HG02884 (cell line): Measurements from ENCODE around the gene LKAAEAR1.

Experiments used
- ATAC-seq: cut with Tn5 transposase; IDR thresholded peaks from one replicate; pipeline ENCODE4 v1.9.1; 2021; ENCODE audit warnings: mild to moderate bottlenecking, moderate library complexity; ENCODE audit not compliant: unreplicated experiment

Gene LKAAEAR1

DNA sequence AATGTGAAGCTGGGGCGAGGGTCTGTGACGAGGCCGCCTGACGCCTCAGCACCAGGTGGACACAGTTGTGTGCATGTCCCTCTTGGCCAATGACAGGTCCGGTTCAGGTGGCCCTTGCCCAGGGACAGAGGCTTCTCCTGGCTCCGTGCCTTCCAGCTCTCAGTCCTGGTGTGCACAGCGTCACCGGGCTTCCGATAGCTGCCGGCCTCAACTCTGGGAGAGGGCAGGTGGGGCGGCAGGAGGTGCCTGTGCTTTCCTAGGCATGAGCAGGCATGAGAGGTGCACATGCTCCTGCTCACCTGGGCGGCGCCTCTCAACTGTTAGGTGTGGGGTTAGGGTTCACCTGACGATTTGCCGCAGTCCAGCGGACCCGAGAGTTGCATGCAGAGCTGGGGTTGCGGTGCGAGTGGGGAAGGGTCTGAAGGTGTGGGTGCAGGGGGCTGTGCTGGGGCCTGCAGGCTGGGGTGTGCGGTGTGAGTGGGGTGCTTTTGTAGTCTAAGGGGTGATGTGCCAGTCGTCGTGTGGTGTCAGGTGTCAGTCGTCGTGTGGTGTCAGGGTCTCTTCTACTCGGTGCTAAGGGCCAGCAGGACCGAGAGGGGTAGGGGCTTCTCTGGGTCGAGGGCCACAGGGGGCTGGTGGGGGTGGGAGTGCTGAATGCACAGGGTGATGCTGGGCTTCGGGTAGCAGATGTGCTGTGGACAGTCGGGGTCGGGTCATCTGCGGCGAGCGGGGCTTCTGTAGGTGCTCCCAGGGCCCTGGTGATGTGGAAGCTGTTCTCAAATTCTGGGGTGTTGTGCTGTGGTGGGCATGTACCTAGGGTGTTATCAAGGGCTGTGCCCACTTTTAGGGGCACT lies 31.0 kb downstream of the LKAAEAR1 start:
- ATAC-seq, result no peak

DNA sequence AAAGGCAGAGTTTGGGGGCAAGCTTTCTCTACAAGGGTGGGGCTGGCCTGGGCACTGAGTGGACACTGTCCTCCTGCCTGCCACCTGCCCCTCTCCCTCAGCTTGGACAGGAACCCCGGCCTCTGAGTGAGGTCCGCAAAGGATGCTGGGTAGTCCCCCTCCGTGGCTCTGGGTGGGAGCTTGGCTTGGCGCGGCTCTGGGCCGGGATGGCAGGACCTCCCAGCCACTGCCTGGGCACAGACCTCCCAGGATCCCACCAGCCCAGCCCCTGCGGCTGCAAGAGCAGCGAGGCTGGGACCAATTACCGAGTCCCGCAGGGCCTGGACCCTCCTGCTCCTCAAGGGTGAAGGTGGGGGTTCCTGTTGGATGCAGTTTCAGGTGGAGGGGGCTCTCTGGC lies 31.9 kb downstream of the LKAAEAR1 start:
- ATAC-seq, result no peak

DNA sequence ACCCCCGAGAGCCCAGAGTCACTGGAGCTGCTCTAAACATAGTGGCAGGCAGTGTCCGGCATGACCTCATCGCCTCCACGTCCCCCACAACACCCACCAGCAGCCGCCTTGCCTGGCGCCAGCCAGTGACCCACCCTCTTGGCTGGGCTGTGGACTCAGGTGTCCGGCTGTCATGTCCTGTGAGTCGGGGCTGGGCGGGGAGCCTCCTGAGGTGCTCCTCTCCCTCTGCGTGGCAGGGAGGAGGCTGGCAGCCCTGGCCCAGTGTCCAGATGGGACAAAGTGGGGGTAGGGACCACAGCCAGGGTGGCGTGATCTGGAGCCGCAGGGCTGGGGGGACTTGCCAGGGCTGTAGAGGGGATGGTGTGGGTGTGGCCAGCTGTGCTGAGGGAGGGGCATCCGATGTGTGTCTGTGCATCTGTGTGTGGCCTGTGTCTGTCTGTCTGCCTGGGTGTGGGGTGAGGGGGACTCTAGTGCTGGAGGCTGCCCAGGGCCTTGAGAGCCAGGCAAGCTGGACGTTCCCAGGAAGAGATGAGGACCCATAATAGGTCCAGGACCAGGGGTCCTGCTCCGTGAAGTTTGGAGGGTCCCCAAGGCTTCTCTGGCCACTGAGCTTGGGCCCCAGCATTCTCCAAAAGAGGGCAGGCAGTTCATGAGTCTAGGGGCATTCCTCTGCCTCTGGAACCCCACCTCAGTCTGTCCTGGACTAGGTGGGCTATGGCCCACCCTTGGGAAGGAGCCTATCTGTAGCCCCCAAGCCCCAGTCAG lies 32.5 kb downstream of the LKAAEAR1 start:
- no peak for ATAC-seq

DNA sequence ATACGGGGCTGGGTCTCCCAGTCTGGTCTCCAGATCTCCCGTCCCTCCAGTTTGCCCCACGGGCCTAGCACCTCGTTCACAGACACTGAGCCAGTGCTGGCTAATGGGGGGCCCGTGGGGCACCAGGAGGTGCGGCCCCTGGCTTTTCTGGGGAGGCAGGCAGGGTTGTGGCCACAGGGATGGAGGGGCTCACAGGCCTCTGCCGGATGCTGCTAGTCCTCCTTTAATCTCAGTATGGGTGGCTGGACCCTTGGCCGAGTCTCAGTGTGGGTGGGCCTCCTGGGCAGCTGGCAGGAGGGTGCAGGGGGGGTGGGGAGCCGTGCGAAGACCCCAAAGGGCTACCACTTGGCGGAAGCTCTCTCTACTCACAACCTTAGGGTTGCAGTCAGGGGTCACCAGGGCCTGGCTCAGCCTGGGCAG lies 33.2 kb downstream of the LKAAEAR1 start:
- ATAC-seq, result no peak

DNA sequence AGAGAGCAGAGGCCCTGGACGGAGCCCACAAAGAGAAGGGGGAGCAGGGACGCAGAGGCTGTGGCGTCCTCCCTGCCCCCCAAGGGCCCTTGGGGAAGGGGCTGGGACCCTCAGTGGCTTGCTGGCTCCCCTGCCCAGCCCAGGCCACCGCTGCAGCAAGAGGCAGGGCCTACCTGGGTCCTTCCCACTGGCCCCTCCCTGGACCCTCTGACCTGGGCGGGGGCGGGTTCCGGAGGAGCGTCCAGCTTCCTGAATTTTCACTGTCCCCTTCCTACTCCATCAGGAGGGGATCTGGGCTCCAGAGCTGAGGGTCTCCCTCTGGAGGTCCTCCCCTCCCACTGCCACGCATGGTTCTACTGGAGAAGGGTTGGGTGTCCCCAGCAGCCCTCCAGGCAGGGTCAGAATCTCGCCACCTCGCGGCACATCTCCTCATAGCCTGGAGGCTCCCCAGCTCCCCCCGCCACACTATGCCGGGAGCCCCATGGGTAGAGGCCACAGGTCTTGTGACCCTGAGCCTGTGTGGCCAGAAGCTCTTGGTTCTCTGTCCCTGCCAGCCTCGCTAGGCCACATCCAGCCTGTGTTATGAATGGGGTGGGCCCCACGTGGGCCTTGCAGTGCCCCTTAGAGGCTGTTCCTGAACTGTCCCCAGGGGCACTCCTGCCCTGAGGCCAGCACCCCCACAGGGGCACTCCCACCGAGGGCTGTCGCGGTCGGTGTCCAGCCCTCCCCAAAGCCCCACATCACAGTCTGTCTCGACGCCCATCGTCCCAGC lies 33.8 kb downstream of the LKAAEAR1 start:
- ATAC-seq, result no peak

DNA sequence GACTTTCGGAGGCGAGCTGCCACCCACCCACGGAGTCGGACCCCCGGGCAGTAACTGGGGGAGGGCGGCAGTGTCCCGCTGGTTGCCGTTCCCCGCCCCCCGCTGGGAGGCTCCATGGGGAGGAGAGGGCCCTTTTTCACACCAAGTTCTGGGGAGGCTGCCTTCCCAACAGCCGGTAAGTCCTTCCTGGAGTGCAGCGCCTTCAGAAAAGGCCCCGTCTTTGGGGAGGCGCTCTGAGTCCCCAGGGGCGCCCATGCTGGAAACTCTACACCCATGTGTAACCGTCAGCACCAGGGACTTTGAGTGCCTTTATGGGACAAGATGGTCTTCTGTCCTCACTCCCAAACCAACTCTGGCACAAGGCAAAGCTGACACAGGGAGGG lies 34.3 kb downstream of the LKAAEAR1 start:
- no peak for ATAC-seq

DNA sequence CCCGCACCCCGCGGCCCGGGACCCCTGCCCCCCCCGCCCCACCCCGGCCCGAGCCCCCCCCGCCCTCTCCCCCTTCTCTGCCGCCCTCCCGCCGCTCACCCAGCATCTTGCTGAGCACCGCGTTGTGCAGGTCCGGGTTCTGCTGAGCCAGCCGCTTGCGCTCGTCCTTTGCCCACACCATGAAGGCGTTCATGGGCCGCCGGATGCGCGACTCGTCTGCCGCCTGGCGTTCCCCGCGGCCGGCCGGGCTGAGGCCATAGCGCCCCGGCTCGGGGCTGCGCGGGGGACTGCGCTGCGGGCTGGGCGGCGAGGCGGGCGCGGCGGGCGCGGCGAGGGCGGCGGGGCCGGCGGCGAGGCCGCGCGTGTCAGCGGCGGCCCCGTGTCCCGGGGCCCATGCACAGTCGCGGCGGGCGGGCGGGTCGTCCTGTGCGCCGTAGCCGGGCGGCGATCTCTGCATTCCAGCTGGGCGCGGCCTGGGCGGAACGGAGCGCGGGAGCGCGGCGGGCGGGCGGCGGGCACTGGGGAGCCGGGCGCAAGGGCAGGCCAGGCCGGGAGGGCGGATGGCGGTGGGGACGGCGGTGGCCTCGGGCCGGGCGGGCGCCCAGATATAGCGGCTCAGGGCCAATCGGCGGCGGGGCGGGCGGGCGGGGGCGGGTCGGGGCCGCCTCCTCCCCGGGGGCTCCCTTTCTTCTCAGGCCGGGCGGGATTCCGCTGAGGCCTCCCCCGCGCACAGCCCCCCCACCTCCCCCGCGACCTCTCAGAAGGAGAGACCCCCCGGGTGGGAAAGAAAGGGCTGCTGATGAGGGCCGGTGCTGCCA lies 34.9 kb downstream of the LKAAEAR1 start, which contains the start of gene SOX18:
Gene SOX18, minus strand, starts transcription at position 580 of the 818 bp plus-strand sequence. Its CDS starts 123 bp downstream, at position 457.
- no peak for ATAC-seq

DNA sequence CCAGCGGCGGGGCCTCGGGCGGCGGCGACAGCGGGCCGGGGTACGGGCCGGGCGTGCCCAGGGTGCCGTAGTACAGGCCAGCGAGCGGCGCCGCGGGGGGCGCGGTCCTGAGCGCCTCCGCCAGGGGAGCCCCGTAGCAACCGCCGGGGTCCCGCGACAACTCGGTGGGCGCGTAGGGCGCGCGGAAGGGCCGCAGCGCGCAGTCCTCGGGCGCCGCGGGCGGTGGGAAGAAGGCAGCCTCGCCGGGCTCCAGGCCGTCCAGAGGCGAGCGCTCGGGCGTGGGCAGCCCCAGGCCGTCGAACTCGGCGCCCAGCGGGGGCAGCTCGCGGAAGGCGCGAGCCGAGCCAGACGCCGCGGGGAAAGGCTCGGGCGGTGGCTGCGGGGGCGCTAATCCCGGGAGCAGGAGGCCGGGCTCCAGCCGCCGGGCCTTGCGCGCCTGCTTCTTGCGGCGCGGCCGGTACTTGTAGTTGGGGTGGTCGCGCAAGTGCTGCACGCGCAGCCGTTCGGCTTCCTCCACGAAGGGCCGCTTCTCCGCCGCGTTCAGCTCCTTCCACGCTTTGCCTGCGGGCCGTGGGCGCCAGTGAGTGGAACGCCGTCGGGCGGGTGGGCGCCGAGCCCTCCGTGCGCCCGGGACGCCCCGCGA lies 35.7 kb downstream of the LKAAEAR1 start:
- ATAC-seq, result no peak

DNA sequence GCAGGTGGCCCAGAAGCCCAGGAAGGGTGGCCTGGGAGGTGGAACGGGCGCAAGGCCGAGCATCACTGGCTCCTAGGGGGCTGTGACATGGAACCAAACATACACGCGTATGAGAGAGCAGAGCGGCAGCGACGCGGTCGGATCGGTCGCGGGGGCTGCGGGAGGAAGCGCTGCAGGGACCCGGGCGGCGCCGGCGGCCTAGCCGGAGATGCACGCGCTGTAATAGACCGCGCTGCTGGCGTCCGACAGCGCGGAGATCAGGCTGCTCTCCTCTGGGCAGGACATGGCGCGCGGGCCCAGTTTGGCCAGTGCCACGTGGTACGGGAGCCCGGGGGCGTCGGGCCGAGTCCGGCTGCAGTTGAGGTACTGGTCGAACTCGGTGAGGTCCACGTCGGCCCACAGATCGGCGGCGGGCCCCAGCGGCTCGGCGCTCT lies 36.2 kb downstream of the LKAAEAR1 start:
- ATAC-seq, result no peak

DNA sequence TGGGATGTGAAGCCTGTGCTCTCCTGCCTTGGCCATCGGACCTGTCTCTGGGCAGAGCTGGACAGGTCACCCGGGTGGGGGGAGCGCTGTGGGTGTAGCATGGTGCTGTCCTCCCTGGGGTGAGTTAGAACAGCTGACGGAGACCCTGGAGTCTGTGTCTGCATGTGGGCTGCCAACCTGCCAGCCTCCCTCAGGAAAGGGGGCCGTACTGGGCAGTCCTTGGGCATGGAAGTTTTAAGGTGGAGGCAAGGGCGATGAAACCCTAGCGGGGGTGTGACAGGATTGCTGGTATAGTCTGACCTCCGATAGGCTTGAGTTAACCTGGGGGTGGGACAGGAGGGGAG lies 37.2 kb downstream of the LKAAEAR1 start:
- ATAC-seq, result no peak

DNA sequence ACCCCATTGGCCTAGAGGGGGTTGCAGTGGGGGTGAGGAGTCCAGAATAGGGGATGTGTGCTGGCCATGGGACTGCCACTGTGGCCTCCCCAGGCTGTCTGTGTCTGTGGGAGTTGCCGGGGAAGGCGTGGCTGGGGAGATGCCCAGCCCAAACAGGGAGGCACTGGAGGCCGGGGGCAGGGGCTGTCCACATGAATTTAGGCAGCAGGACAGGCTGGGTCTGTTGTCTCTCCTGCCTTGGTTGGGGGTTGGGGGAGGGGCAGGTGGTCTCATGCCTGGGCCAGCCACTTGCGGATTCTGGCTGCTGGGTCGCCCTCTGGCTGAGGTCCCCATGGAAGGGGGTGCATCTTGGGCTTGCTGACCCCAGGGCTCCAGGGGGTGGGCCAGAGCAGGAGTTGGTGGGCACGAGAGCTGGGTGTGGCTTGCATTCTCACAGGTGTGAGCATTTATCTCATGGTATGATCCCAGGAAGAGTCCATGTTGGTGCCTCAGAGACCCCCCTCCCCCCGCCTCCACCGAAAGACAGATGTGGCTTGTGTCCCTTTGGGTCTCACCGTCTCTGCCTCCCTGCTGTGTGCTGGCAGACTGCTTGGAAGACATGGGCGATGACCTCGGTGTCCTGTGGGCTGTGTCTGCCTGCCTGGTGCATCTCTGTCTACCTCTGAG lies 38.7 kb downstream of the LKAAEAR1 start:
- ATAC-seq, result no peak

DNA sequence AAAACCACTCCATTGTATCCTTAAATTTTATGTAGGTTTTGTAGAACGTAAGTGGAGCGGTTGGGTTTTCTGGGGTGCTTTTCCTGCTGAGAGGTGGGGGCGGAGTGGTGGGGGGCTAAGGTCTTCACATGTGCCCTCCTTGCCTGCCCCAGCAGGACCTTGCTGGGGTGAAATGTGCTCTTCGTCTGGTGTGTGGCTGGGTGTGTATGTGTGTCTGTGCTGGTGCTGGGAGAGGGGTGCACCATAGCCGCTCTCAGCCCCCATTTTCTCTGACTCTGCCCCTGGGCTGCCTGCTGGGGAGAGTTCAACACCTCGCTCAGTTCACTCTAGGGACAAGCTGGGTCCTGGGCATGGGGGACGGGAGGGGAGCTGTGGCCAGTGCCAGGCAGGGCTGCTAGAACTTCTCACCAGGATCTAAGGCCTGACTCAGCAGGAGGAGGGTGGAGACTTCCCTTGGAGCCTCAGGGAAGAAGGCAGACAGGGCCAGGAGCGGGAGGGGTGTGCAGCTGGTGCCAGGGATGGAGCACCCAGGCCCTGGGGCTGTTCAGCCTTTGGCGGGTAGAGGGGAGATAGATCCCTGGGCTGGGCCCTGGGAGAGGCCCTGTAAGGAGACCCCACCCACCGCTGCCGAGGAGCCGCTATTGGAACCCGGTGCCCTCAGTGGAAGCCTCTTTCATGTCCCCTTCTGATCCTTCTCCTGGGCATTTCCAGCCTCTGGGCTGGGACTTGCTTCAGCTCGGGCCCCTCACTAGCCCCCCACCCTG lies 39.5 kb downstream of the LKAAEAR1 start:
- ATAC-seq, result no peak

DNA sequence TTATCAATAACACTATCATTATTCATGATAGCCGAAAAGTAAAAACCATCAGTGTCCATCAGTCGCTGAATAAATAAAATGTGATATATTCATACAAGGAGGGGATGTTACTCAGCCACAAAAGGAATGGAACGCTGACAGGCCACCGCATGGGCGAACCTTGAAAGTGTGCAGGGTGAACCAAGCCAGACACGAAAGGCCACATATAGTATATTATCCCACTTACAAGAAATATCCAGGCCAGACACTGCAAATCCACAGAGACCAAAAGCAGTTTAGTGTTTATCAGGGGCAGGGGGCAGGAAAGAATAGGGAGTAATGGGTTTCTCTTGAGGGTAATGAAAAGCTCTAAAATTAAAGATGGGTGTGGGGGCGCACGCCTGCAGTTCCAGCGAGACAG lies 40.4 kb downstream of the LKAAEAR1 start:
- ATAC-seq, result no peak

DNA sequence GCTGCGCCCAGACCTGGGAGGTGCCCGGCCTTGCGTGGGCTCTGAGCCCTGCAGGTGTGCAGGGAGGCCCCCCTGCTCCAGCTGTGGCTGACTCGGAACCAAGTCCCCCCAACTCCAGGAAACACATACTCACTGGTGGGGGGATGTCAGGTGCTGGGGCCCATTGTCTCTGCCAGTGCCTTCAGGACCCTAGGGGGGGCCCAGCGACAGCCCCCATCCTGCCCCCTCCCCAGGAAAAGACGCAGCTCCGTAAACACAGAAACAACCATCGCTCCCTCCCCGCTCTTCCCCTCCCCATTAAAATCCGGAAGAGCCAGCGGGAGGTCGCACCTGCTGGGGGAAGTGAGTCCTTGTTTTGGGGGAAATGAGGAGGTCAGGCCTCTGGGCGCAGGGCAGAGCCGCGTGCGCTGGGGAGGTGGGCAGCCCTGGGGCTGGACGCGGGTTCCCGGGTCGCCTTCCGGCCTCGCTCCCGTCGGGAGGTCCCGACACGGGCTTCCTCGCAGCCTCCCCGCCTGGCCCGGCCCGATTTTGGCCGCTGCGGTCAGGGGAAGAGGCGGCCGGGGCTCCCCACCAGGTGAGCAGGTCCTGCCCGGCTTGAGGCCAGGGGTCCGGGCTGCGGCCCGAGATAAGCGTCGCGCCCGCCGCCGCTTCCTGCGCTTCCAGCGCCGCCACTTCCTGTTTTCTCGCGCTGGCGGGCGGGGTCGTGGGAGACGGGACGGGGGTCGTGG lies 42.0 kb downstream of the LKAAEAR1 start:
- ATAC-seq, result no peak

DNA sequence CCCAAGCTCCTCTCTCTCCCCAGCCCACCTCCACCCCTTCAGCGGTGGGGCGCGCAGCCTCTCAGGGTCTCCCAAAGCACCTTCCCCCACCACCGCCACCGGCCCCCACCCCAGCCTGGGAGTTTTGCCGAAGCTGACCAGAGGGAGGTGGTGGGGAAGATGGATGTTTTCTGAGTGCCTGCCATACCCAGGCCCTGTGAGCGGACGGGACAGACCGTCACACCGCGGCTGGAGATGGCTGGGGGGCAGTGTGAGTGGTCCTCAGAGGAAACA lies 42.5 kb downstream of the LKAAEAR1 start:
- no peak for ATAC-seq

DNA sequence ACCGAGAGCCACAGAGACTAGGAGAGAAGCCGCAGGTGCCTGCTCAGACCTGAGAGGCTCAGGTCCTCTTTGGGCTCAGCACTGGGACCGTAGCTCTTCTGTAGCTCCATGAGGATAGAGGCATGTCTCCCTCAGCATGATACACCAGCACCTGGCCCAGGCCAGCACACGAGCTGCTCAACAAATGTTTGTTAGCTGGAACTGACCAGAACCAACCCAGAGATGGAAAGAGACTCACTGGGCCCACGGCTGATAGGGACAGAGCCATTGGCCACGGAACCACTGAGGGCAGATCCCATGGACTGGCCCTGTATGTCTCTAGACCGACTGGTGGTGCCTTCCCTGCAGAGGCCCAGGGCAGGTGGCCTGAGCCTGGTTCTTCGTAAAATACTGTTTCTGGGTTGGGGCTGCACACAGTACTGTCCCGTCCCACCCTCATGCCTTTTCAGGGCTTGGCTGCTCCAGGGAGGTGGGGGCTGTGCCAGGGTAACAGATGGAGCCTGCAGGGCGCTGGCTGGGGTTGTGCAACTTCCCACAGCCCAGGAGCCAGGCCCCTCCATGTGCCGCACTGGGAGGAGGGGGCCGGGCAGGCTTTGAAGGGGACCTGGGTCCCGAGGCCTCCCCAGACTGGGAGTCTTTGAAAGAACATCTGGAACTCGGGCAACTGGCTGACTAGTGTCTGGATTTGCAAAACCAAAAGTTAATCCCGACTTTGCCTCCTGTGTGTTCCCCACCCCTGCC lies 43.0 kb downstream of the LKAAEAR1 start:
- no peak for ATAC-seq

DNA sequence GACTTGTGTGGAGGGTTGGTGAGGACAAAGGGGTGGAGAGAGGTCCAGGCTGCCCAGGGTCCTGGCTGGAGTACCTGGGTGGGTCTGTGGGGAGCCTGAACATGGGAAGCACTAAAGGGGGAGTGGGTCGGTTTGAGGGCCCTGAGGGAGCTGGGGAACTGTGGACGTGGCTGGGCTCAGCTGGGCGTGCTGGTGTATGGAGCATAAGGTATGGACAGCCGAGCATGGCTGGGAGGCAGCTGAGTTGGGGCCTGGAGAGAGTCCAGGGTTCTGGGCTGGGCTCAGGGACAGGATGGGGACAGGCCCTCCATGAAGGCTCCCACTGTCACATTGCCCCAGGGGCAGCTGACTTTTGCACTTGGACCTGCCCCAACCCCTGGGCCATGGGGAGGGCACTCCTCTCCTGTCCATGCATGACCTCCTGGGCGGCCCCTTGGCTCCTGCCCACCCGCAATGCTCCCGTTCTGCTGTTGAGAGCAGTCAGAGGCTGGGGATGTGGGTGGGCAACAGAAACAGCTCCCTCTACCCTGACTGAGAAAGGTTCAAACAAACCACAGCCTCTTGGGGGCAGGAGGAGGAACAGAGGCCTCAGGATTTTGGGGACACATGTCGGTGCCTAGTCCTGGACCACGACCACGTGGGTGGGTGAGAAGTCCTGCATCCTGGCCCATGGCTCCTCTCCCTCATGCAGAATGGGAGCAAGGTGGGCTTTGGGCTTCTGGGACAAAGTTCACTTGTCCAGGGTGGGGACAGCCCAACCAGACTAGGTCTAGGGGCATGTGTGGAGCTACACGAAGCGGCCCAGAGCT lies 43.8 kb downstream of the LKAAEAR1 start:
- ATAC-seq, result no peak
